Measurements from ENCODE around the gene SOX15. TPM values are rescaled to one million over a fixed set of nuclear protein-coding genes. Genes with fewer than 3 reads are reported as not detected.

SOX15 gene
- total RNA-seq (2012; rRNA removed) (0.18 and 0.28 TPM in 2 replicates), polyA plus RNA-seq (2012; rRNA removed) (0.62 and 1.0 TPM in 2 replicates), Bru-seq, nascent RNA (percentile 31 among the genes with signal in this experiment), BruChase-seq, experiment 1, labeled RNA remaining after a 6-hour chase (not detected), BruChase-seq, experiment 2, labeled RNA remaining after a 2-hour chase (percentile 36 among the genes with signal in this experiment)
- 2.4 and 3.1 TPM in 2 replicates for polyA plus RNA-seq (2012; cell fraction: cytosol; rRNA removed)
- 0.84 and 3.4 TPM in 2 replicates for polyA plus RNA-seq (2012; cell fraction: nucleus; rRNA removed; ENCODE audit: low replicate concordance)
- long read RNA-seq, partial matches to known transcripts: 0 of 3 reads
- long read RNA-seq, other reads (novel, unspliced or antisense): 1 of 3 reads

- Histone ChIP-seq H3K36me3 (ENCODE audit: control insufficient read depth, insufficient read depth, low read length) (peaks cover 52% of the 10 kb centered on the region), H2AK9ac (replicated peaks; ENCODE audit: low read depth, low read length, poor library complexity) (peak within 1 kb of the TSS; percentile 91), H3K4me3 (ENCODE audit: insufficient read depth, low read depth, low read length) (no peak within 1 kb of the TSS), H3K27me3 (ENCODE audit: control insufficient read depth, insufficient read depth, low read length) (no peaks in the 10 kb centered on the region), H4K20me1 (ENCODE audit: insufficient read depth, low read length) (peaks cover 15% of the 10 kb centered on the region), H4K91ac (ENCODE audit: insufficient read depth, low read depth, low read length) (peak within 1 kb of the TSS; percentile 3; the same call in 1 of the 2 replicates), H4K5ac (ENCODE audit: low read depth, low read length) (no peak within 1 kb of the TSS), H2BK20ac (ENCODE audit: low read depth, low read length) (no peak within 1 kb of the TSS), H2BK15ac (ENCODE audit: low read depth, low read length) (no peak within 1 kb of the TSS), H4K8ac (ENCODE audit: low read depth in 2 of 2, low read length in 2 of 2) (peak within 1 kb of the TSS in 1 of 2 experiments; percentile 57; a peak in 3 of 4 replicates), H2BK5ac (ENCODE audit: low read depth, low read length, poor library complexity, severe bottlenecking) (peak within 1 kb of the TSS; percentile 90), H3K14ac (replicated peaks; ENCODE audit: low read depth, low read length) (no peak within 1 kb of the TSS), H3K9me3 (ENCODE audit: control insufficient read depth, insufficient read depth, low read length) (no peaks in the 10 kb centered on the region), H2BK120ac (ENCODE audit: low read depth, low read length) (no peak within 1 kb of the TSS), H3K27ac (ENCODE audit: insufficient read depth, low read length) (peak within 1 kb of the TSS; percentile 0; the same call in 1 of the 2 replicates), H3K79me1 (ENCODE audit: low read depth in 1 of 2, low read length in 2 of 2) (peaks cover 22 to 58% of the 10 kb centered on the region in 2 experiments), H3K23ac (ENCODE audit: low read depth, low read length) (no peak within 1 kb of the TSS), H2AK5ac (ENCODE audit: low read depth, low read length) (peak within 1 kb of the TSS; percentile 57), H3K4me2 (ENCODE audit: low read depth, low read length) (no peak within 1 kb of the TSS; the same call in 1 of the 2 replicates), H3K18ac (ENCODE audit: low read depth, low read length) (no peak within 1 kb of the TSS), H3K9ac (ENCODE audit: low read depth, low read length) (peak within 1 kb of the TSS; percentile 30; the same call in 1 of the 2 replicates), H3K4ac (ENCODE audit: low read depth, low read length) (peak within 1 kb of the TSS; percentile 32; the same call in 1 of the 2 replicates), H3K9me1 (ENCODE audit: insufficient read depth, low read length) (peaks cover 15% of the 10 kb centered on the region), H2AFZ (replicated peaks; ENCODE audit: low read length, poor library complexity) (peak within 1 kb of the TSS; percentile 72), H3K56ac (ENCODE audit: extremely low read depth, insufficient read depth, low read length) (no peak within 1 kb of the TSS), H3K4me1 (ENCODE audit: control insufficient read depth, insufficient read depth, low read length) (peaks cover 31% of the 10 kb centered on the region)
- 65% methylated on average over 10 of the region's 24 CpGs; no CpG with 5 or more reads in 1 of the 2 experiments for WGBS, 2 experiments (ENCODE audit: extremely low coverage in 2 of 2, insufficient read length in 1 of 2)
- dilution Hi-C loops (cut with HindIII; ENCODE audit: low sequenced_read_pairs, unreplicated experiment): no loop called here
- DNase-seq (peak; percentile 57), ATAC-seq (ENCODE audit: low read depth) (no peak)
- ChIA-PET POLR2A (ENCODE audit: unreplicated experiment) (interaction anchor here (0.6 to 1.1 kb wide), 3 partner anchors 10 to 13 kb away, joined by 3 to 6 read pairs (median 6); partner anchors contain the start of gene CD68), CTCF (interaction anchor here (0.6 to 1.5 kb wide), 5 partner anchors 9 to 631 kb away, joined by 3 to 9 read pairs (median 4); no protein-coding TSS in a partner anchor)
- intact Hi-C loops (cut with micrococcal nuclease): loop anchor here (1.0 to 2.0 kb wide), 2 partner anchors 76 to 309 kb away; partner anchors contain the start of gene SLC2A4
- in situ Hi-C loops (cut with MboI; ENCODE audit: low sequenced_read_pairs): no loop called here
- BruUV-seq (replicated peaks): no TSS peak
- TF ChIP-seq RCOR1 (IDR thresholded peaks at IDR 0.05; ENCODE audit: insufficient replicate concordance, low read length): peak; percentile 24
- no peak for TF ChIP-seq BHLHE40 (IDR thresholded peaks at IDR 0.05; ENCODE audit: low read depth, low read length)
- TF ChIP-seq RAD21 (IDR thresholded peaks at IDR 0.05; ENCODE audit: low read length): no peak
These were observed at the start of gene SOX15 for GRCh38 chr17:7589891-7590691. SOX15 (minus strand) TSS chr17:7590094; CDS start chr17:7589676, 418 bp downstream.
